GM21528 (cell line): ENCODE results near the gene KLHL29.
A peak's percentile ranks its signal among the peaks of the same experiment; 100 is the strongest.

ENCODE experiments used
- ATAC-seq: cut with Tn5 transposase; IDR thresholded peaks from one replicate; pipeline ENCODE4 v1.9.1; 2021; ENCODE audit warnings: mild to moderate bottlenecking, moderate library complexity; ENCODE audit not compliant: unreplicated experiment, low FRiP score

The KLHL29 gene

GRCh38 chr2:23366720-23367119, 18.3 kb upstream of the KLHL29 start:
- ATAC-seq, result no peak

- ATAC-seq, result no peak
Measured at GRCh38 chr2:23367760-23368159, 17.2 kb upstream of the KLHL29 start.

GRCh38 chr2:23373666-23374065, 11.3 kb upstream of the KLHL29 start:
- ATAC-seq, result no peak

- ATAC-seq, result no peak
Measured at GRCh38 chr2:23375448-23375847, 9.5 kb upstream of the KLHL29 start.

GRCh38 chr2:23376075-23376474, 8.9 kb upstream of the KLHL29 start:
- ATAC-seq, result no peak

- no peak for ATAC-seq
Measured at GRCh38 chr2:23376972-23377371, 8.0 kb upstream of the KLHL29 start.

- no peak for ATAC-seq
Measured at GRCh38 chr2:23377771-23378170, 7.2 kb upstream of the KLHL29 start.

- ATAC-seq, result no peak
Measured at GRCh38 chr2:23378496-23378895, 6.5 kb upstream of the KLHL29 start.

- ATAC-seq, result peak; percentile 54
Measured at GRCh38 chr2:23379220-23379695, 5.7 kb upstream of the KLHL29 start.

GRCh38 chr2:23380562-23381065, 4.4 kb upstream of the KLHL29 start:
- peak; percentile 41 for ATAC-seq

- ATAC-seq, result no peak
Measured at GRCh38 chr2:23381084-23381483, 3.9 kb upstream of the KLHL29 start.

- ATAC-seq, result no peak
Measured at GRCh38 chr2:23381485-23381884, 3.5 kb upstream of the KLHL29 start.

- ATAC-seq, result no peak
Measured at GRCh38 chr2:23383100-23383499, 1.9 kb upstream of the KLHL29 start.

- ATAC-seq, result peak; percentile 37
Measured at GRCh38 chr2:23385351-23385747, 370 bp downstream of the KLHL29 start.

GRCh38 chr2:23385748-23386338, 864 bp downstream of the KLHL29 start:
- peak; percentile 29 for ATAC-seq

- peak; percentile 4 for ATAC-seq
Measured at GRCh38 chr2:23386339-23387220, 1.6 kb downstream of the KLHL29 start.

- no peak for ATAC-seq
Measured at GRCh38 chr2:23387221-23387550, 2.2 kb downstream of the KLHL29 start.

- ATAC-seq, result no peak
Measured at GRCh38 chr2:23387845-23388244, 2.9 kb downstream of the KLHL29 start.

GRCh38 chr2:23388294-23388693, 3.3 kb downstream of the KLHL29 start:
- no peak for ATAC-seq

GRCh38 chr2:23388756-23389514, 4.0 kb downstream of the KLHL29 start:
- ATAC-seq, result no peak

GRCh38 chr2:23390152-23390551, 5.2 kb downstream of the KLHL29 start:
- no peak for ATAC-seq
